ENCODE data around the gene EFCAB8. TPM values are rescaled to one million over a fixed set of nuclear protein-coding genes. Genes with fewer than 3 reads are reported as not detected.

The EFCAB8 gene
- total RNA-seq, 4 donors from 2014 or later, result 1.4 to 1.5 TPM; not detected in 2

DNA sequence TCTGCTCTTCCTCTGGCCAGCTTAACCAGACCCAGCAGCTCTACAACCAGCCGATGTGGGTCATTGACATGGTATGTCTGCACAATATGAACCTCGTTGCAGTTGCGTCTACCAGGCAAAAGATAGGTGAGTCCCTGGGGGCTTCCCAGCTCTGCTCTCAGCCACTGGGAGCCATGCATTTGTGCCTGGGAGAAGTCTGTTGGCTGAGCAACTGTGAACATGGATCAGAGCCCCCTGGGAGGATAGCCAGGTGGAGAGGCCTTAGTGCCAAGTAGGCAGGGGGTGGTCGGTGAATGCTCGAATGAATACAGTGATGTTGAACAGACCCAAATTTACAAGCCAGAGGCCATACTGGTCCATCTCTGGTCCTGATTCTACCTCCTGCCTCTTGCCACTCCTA lies 30.6 kb downstream of the EFCAB8 start:
- Histone ChIP-seq H3K27ac (no peak overlapping the region), H3K27me3 (no peaks in the 10 kb centered on the region), H3K36me3 (no peaks in the 10 kb centered on the region), H3K4me1 (no peaks in the 10 kb centered on the region), H3K4me3 (no peak overlapping the region), H3K9me3 (no peaks in the 10 kb centered on the region)
- TF ChIP-seq, protein P1, sequence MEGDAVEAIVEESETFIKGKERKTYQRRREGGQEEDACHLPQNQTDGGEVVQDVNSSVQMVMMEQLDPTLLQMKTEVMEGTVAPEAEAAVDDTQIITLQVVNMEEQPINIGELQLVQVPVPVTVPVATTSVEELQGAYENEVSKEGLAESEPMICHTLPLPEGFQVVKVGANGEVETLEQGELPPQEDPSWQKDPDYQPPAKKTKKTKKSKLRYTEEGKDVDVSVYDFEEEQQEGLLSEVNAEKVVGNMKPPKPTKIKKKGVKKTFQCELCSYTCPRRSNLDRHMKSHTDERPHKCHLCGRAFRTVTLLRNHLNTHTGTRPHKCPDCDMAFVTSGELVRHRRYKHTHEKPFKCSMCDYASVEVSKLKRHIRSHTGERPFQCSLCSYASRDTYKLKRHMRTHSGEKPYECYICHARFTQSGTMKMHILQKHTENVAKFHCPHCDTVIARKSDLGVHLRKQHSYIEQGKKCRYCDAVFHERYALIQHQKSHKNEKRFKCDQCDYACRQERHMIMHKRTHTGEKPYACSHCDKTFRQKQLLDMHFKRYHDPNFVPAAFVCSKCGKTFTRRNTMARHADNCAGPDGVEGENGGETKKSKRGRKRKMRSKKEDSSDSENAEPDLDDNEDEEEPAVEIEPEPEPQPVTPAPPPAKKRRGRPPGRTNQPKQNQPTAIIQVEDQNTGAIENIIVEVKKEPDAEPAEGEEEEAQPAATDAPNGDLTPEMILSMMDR (IDR thresholded peaks at IDR 0.05), result no peak
- TF ChIP-seq POLR2A (IDR thresholded peaks at IDR 0.05), result no peak
- no peak for DNase-seq
- intact Hi-C loops (cut with DNase I; ENCODE audit: low total_unique reads), result no loop called here

DNA sequence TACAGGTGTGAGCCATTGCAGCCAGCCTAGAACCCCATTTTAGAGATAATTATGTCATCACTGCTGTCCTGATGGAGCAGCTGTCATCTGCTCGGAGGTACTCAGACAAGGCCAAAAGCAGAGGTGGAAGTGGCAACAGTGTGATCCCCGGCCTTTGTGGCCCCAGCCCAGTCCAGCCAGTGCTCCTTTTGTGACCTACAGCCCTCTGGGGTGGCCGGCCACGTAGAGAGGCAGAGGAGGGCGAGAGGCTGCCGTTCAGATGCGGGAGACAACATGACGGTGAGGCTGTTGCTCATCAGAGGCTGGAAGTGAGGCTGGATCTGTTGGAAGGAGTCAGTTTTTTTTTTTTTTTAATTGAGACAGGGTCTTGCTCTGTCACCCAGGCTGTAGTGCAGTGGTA lies 32.8 kb downstream of the EFCAB8 start:
- H3K27me3 ChIP-seq, result no peaks in the 10 kb centered on the region
- DNase-seq, result no peak
- intact Hi-C loops (cut with DNase I; ENCODE audit: low total_unique reads), result no loop called here
- H3K4me1 ChIP-seq, result no peaks in the 10 kb centered on the region
- no peak overlapping the region for H3K27ac ChIP-seq
- H3K9me3 ChIP-seq, result no peaks in the 10 kb centered on the region
- H3K36me3 ChIP-seq, result no peaks in the 10 kb centered on the region
- no peak overlapping the region for H3K4me3 ChIP-seq
- TF ChIP-seq, protein P1 (IDR thresholded peaks at IDR 0.05), result no peak

DNA sequence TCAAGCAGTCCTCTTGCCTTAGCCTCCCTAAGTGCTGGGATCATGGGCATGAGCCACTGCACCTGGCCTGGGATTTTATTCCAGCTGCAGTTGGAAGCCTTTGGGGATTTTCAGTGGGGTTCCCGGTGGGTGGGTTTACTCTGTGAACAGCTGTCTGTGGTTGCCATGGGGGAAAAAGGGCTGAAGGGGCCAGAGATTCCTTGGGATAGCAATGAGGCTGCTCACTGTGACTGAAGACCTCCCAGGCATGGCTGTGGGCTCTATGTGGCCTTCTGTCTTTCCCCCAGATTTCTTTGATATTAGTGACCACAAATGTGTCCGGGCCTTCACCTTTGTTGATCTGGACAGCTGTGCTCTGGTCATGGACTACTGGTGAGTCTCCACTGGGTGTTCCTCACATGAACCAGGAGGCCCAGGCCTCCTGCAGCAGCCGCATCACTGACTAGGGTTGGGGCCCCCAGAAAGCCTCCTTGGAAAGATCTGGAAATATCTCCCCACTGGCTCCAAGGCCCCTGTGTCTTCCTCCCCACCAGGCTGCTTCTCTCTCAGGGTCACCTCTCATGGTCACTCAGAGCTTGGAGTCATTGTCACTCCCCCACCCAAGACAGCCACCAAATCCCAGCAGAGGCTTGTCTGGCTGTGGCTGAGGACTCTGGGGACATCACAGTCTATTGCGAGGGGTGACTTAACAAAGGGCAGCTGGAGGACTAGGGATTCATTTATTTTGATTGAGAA lies 33.4 kb downstream of the EFCAB8 start:
- no peak overlapping the region for H3K27ac ChIP-seq
- H3K9me3 ChIP-seq, result no peaks in the 10 kb centered on the region
- TF ChIP-seq, protein P1 (IDR thresholded peaks at IDR 0.05), result no peak
- no peak for TF ChIP-seq POLR2A (IDR thresholded peaks at IDR 0.05)
- no peak for DNase-seq
- no peaks in the 10 kb centered on the region for H3K4me1 ChIP-seq
- H3K36me3 ChIP-seq, result no peaks in the 10 kb centered on the region
- no peaks in the 10 kb centered on the region for H3K27me3 ChIP-seq
- no peak overlapping the region for H3K4me3 ChIP-seq
- intact Hi-C loops (cut with DNase I; ENCODE audit: low total_unique reads), result no loop called here

DNA sequence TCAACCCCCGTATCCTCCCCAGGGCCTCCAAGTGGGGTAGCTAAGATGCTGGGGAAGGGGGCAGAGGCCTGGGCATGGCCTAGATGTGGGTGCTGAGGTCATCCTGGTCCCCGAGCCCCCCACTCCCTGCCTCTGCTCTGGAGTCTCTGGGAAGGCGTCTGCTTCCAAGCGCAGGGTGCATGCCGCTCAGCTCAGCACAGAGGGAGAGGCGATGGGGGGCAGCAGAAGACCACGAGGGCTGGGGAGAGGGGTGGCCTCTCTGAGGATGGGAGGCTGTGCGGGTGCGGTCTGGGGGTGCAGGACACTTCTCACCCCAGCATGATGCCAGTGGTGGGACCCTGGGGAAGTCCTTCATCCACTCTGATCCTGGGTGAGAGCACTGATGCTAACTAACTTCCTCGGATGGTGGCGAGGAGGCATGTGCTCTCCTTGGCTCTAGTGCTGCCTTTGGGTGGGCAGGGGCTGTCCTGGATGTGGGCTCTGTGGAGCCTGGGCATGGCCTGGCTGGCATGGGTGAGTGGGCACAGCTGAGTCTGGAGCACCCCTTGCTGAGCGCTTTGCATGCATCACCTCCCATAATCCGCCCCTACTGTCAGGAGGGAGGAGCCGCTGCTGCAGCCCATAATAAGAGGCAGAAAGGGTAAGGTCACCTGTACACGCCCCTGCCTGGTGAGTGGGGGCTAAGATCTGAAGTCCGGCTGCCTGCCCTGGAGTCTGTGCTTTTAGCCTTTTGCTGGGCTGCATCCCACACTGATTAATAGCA lies 34.7 kb downstream of the EFCAB8 start:
- intact Hi-C loops (cut with DNase I; ENCODE audit: low total_unique reads), result no loop called here
- no peaks in the 10 kb centered on the region for H3K36me3 ChIP-seq

More for the DNA sequence above, 34.7 kb downstream of the EFCAB8 start:
- no peaks in the 10 kb centered on the region for H3K9me3 ChIP-seq
- no peak overlapping the region for H3K27ac ChIP-seq
- no peak overlapping the region for H3K4me3 ChIP-seq
- no peaks in the 10 kb centered on the region for H3K4me1 ChIP-seq
- TF ChIP-seq POLR2A (IDR thresholded peaks at IDR 0.05), result no peak
- TF ChIP-seq, protein P1 (IDR thresholded peaks at IDR 0.05), result no peak
- H3K27me3 ChIP-seq, result no peaks in the 10 kb centered on the region
- no peak for DNase-seq

Data from uterus (tissue), 4 donors.